HG02759 (cell line): ENCODE results near the gene CAMTA1.
"Not testable (repeated sequence)": the region's sequence is repeated elsewhere in the genome, so short reads cannot be mapped to it uniquely, and the experiment has no call there.

ENCODE experiments used
- ATAC-seq: cut with Tn5 transposase; IDR thresholded peaks from one replicate; pipeline ENCODE4 v1.9.1; 2021; ENCODE audit warnings: mild to moderate bottlenecking, moderate library complexity; ENCODE audit not compliant: unreplicated experiment

Gene CAMTA1

GRCh38 chr1:6835139-6835538 is 49.9 kb downstream of the CAMTA1 start:
- ATAC-seq, result no peak

GRCh38 chr1:6842301-6842700 is 57.0 kb downstream of the CAMTA1 start:
- no peak for ATAC-seq

DNA sequence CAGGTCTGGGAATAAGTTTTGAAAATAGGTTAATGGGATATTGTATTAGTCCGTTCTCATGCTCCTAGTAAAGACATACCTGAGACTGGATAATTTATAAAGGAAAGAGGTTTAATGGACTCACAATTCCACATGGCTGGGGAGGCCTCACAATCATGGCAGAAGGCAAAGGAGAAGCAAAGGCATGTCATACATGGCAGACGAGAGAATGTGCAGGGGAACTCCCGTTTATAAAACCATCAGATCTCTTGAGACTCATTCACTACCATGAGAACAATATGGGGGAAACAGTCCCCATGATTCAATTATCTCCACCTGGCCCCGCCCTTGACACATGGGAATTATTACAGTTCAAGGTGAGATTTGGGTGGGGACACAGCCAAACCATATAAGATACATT is 60.5 kb downstream of the CAMTA1 start:
- not testable (repeated sequence) for ATAC-seq

- no peak for ATAC-seq
Observed at GRCh38 chr1:6848816-6849215, 63.6 kb downstream of the CAMTA1 start.

DNA sequence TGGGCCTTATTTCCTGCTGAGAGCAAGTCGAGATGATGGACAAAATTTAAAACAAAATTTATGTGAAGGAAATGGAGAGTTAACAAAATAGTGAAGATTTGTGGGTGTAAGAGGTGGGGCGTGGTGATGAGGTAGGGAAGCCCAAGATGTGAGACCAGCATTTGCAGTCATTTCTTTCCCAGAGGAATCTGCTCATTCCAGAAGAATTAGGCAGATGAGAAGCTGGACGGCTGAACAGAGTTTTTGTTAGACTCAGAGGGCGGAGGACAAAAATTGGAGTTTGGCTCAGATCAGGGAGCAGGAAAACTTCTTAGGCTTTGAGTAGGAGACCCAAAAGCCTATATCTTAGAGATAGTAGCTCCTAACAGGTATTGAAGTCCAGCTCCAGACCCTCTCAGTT is 65.3 kb downstream of the CAMTA1 start:
- ATAC-seq, result no peak

DNA sequence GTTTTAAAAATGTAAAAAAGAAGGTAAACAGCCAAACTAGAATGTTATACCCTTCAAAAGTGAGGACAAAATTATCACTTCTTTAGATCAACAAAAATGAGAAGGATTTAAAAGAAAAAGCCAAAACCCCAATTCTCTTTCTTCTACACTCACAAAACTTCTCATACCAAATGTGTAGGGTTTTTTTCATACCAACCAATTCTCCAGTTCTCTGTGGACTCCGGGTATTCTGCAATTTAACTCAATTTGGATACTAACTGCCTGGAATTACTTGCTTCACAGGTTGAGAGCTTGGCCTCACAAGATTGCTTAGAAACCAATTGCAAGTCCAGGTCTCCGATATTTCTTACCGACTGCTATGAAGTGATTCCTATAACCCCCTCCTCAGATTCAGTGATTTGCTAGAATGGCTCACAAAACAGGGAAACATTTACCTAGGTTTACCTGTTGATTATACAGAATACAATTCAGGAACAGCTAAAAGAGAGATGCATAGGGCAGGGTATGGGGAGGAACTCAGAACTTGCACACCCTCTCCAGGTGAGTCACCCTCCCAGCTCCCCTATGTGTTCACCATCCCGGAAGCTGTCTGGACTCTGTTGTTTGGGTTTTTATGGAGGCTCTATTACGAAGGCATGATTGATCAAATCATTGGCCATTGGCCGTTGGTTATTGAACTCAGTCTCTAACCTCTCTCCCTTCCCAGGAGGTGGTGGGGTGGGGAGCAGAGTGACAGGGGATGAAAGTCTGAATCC is 67.1 kb downstream of the CAMTA1 start:
- ATAC-seq, result no peak

GRCh38 chr1:6854166-6854565 is 68.9 kb downstream of the CAMTA1 start:
- no peak for ATAC-seq

GRCh38 chr1:6857831-6858230 is 72.6 kb downstream of the CAMTA1 start:
- ATAC-seq, result no peak

DNA sequence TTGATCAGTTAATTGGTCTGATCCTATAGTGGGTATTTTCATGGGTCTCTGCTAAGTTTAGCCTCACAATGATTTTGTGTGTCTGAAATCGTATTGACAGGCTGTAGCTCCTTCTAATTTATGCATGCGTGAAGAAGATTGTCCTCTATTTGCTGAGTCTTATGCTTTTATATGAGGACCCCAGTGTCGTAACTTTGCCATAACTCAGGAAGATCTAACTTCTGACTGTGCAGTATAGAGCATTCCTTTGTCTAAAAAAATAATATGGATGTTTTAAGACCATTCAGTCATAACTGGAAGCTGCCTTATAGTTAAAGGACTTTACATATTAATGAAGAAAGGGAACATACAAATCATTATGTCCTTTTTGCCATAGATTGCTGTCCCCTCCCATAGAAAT is 73.3 kb downstream of the CAMTA1 start:
- no peak for ATAC-seq

GRCh38 chr1:6859415-6860343 is 74.4 kb downstream of the CAMTA1 start:
- ATAC-seq, result no peak

GRCh38 chr1:6860401-6860800 is 75.1 kb downstream of the CAMTA1 start:
- no peak for ATAC-seq

DNA sequence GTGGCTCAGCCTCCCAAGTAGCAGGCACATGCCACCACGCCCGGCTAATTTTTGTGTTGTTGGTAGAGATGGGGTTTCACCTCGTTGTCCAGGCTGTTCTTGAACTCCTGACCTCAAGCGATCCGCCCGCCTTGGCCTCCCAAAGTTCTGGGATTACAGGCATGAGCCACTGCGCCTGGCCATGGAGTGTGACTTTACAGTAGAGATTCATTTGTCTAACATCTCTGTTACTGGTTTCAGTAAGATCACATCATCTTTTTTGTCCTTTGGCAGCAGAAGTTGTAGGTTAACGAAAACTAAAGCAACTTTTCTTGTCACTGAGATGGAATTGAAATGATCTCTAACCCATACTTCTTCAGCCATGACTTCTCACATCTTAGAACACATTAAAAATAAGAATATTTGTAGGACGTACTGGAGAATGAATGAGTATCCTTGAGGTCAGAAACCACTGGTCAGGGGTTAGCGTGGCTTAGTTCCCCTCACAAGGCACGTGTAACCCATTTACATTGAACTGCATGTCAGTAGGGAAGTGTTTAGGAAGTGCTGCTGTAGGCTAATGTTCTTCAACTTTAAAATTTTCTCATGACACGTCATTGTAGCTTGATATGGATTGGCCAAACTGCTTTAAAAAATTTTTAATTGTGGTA is 75.9 kb downstream of the CAMTA1 start:
- peak; percentile 37 for ATAC-seq

GRCh38 chr1:6862906-6863305 is 77.7 kb downstream of the CAMTA1 start:
- ATAC-seq, result no peak

DNA sequence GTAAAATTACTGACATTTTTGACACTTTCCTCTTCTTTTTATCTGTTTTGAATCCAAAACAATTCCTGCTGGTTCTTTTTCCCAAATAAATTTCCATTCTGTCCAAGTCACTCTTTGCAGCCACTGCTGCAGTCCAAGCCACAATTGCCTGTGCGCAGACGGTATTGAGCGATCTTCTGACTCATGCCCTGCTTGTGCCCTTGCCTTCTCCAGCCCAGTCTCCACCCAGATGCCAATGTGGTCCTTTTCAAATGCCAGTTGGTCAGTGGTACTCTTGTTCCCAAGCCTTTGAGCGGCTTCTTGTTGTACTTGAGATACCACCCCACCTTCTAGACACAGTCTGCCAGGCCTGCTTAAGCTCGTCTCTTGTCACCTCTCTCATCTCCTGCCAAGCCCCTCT is 78.9 kb downstream of the CAMTA1 start:
- ATAC-seq, result no peak

GRCh38 chr1:6866825-6867224 is 81.6 kb downstream of the CAMTA1 start:
- no peak for ATAC-seq

- ATAC-seq, result no peak
Observed at GRCh38 chr1:6867321-6867720, 82.1 kb downstream of the CAMTA1 start.

- ATAC-seq, result no peak
Observed at GRCh38 chr1:6867729-6868659, 82.7 kb downstream of the CAMTA1 start.

DNA sequence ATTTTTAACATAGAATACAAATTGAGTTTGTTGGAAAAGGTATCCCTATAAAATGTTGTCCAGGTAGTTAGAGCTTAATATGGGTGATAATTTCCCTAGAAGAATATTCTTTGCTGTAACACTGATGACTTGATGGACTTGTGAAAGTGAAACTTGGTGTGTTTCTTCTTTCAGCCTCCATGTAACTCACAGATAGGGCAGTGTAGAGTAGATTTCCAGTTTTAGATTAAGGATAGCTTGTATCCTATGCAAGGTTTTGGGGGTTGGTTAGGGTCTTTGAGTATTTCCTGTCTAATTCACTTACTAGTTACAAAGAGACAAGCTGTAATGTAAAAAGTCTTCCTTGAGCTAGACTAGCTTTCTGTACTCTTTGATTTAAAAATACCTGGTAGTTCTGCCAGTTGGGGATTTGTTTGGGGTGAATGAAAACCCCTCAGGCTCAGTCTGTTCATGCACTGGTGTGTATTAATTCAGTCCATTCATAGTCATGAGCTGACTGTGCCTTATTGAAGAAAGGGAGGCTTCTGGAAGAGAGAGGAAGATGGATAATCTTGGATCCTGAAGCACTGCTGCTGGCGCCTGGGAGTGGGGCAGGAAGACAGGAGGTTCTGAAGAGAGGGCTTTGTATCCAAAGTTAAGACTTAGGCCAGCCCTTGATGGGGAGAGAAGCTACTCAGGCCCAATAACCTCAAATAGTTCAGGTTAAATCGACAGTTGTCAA is 83.6 kb downstream of the CAMTA1 start:
- no peak for ATAC-seq

GRCh38 chr1:6869545-6869944 is 84.3 kb downstream of the CAMTA1 start:
- no peak for ATAC-seq

DNA sequence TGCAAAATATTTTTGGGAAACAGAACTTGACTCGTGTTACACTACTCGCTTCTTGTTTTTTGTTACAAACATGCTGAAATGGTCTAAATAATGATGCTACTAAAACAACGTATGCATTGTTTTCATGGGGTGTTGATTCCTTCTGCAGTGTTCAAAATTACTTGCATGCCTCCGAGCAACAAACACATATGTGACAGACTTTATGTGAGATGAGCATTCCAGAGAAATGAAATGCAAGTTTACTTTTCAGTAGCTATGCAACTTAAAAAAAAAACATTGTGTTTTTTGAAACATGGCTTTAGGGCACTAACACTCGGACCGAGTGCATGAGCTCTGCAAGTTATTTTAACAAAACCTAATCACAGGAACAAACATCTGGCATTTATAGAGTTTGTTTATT is 84.8 kb downstream of the CAMTA1 start:
- ATAC-seq, result no peak
